GM21717 (cell line): ENCODE measurements around the gene RNF208.

ENCODE experiments used
- ATAC-seq: cut with Tn5 transposase; IDR thresholded peaks from one replicate; pipeline ENCODE4 v1.9.1; 2021; ENCODE audit warnings: mild to moderate bottlenecking, moderate library complexity; ENCODE audit not compliant: unreplicated experiment

The RNF208 gene

DNA sequence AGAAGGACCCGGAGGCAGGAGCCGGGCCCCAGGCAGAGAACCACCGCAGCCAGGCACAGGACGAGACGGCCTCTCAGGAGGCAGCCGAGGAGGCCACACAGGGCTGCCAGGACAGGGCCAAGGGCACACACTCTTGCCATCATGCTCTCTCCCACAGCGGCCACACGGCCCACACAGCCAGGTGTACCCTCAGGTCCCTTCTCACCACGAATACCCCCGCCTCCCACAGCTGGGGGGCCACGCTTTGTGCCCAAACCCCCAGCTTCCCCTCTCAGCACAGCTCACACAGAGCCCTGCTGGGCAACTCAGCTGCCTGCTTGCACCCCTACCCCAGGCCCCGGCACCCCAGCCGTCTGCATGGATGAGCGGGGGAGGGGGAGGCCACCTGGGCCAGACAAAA lies 28.3 kb downstream of the RNF208 start:
- no peak for ATAC-seq

DNA sequence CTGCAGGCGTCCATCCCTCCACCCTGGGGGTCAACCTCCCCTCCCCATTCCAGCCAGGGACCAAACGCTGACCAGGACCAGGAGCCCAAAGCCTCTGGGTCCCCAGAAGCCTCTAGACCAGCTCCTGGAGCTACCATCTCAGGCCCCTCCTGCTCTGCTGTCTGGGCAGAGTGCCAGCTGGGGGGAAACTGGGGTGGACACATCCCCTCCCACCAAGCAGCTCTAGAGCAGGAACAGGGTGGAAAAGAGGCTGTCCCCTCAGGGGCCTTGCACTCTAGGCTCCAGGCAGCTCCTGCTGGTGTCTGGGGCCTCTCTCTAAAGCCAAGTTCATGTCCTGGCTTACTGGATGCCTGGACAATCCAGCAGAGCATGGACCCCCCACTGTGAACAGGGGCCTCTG lies 29.2 kb downstream of the RNF208 start:
- no peak for ATAC-seq

DNA sequence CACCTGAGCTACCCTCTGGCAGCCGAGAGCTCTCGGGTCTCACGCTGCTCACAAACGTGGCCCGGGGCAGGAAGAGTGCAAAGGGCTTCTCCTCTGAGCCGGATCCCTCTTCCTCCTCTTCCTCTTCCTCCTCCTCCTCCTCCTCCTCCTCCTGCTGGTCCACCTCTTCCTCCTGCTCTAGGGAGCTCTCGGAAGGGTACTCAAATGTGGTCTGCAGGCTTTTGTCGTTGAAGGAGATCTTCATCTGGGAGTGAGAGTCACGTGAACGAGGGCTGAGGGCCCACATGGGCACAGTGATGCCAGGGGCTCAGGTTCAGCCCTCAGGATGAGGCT lies 29.6 kb downstream of the RNF208 start:
- ATAC-seq: no peak

DNA sequence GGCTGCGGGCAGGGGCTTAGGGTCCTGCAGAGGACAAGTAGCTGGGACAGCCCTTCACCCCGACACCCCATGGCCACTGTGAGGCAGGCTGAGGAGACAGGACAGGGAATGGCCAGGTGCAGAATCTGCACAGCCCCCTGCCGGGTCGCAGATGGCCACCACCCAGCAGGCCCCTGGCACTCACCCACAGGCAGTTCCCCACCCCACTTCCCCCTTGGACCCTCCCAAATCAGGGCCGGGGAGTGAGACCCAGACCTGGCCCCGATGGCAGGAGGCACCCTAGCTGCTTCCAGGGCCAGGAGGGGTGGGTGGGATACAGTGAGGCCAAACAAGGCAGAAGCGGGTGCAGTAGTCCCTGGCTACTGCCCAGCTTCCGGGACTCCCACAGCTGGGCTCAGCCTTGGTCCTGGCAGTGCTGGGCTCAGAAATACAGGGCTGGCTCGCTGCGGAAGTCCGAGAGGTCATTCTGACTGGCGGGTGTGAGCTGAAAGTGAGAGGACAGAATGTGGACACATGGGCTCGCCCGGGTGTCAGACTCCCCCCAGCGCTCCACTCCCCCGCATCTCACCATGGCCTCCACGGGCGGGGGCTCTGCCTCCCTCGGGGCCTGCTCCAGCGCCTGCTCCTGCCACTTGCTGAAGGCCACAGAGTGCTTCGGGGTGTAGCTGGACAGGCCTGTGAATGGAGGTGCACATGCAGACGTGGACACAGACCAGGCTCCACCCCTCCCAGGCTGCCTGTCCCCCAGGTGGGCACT lies 30.2 kb downstream of the RNF208 start:
- no peak for ATAC-seq

DNA sequence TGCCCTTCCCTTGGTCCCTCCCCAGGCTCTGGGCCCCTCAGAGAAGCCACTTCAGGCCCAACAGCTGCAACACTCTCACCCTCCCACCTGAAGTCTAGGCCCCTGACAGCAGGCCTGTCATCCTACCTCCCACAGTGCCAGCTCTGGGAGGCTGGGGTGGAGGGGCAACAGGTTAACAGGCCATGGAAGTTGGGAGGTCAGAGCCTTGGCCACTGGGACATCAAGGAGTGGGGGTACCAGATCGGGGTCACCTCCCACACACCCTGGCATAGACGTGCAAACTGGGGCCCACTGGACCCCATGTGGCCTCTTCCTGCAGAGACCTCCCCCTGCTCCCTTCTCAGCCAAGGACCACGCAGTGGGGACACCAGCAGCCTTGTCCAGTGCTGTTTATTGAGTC lies 30.8 kb downstream of the RNF208 start:
- no peak for ATAC-seq

DNA sequence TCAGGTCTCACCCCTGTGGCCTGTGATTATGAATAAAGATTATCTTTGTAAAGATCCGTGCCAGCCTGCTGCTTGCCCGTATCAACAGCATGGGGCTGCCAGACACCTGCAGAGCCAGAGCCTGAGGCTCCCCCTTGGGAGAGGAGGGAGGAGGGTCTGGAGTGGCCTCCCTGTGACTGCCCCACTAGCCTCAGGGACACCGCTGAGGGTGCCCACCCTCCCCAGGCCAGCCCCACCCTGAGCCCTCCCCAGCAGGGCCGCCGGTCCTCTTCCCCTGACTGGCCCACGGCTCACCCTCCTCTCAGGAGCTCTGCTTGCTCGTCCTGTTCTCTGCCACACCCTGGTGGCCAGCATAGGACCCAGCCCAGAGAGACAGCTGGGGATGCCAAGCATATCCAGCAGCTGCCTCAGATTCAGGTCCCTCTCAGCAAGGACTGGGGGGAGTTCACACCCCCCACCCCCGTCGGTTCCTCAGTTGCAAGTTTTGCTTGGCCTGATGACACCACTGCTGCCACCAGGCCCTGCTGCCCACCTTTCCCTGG lies 31.7 kb downstream of the RNF208 start:
- no peak for ATAC-seq

DNA sequence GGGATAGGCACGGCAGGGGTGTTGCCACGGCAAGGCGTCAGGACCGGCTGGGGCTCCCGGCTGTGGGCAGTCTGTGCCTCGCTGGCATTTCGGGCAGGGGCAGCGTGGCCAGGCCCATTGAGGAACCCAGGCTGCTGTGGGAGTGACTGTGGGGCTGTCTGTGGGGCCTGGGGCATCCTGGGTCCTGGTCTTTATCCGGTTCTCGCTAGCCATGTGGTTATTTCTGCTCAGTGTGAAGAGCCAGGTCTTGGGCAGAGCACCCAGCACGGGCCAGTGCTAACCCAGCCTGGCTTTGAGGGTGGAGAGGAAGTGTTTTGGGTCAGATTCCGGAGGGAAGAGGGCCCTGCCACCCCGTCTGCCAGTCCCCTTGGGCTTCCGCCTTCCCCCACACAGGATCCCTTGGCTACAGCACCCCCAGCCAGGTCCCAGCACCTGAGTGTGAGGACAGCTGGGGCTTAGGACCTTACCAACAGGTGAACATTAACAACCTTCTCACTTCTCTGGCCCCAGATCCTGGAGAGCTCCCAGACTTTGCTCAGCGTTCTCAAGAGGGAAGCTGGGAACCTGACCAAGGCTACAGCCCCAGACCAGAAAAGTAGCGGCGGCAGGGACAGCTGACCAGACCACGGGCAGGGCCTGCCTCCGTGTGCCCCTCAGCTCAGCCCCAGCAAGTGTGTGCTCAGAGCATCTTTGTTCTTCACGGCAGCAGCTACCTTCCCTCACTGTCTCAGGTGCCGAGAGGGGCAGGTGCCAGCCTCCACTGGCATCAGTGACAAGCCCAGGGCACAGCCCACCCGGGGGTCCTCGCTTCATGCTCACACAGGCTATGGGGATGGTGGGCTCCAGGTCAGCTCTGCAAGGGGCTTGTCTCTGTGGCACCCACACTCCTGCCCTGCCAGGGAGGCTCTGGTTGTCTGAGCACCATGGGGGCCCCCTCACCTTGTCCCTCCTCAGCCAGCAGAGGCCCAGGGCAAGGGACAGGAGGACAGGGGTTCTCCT lies 32.4 kb downstream of the RNF208 start:
- ATAC-seq: peak; percentile 7

DNA sequence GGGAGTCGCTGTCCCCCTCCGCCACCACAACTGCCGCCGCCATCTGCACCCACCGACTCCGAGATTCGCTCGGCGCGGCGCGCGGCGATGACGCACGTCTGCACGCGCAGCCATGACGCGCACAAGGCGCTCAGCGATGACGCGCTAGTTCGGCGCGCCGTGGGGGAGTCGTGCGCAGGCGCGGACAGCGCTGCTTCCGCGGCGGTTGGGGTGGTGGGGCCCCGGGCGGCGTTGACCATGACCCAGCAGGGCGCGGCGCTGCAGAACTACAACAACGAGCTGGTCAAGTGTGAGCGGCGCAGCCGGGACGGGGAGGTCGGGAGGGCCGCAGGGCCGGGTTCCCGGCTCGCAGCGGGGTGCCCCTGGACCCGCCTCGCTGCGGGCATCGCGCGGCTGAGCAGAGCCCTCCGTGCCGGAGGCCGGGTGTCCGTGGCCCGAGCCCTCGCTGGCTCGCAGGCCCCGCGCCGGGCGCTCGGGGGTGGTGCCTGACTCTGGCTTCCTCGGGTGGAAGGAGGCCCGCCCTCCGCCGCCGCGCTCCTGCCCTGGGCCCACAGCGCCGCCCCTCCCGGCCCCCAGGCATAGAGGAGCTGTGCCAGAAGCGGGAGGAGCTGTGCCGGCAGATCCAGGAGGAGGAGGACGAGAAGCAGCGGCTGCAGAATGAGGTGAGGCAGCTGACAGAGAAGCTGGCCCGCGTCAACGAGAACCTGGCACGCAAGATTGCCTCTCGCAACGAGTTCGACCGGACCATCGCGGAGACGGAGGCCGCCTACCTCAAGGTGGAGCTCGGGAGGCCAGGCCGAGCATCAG lies 33.3 kb downstream of the RNF208 start, which contains the start of the genes ANAPC2 and SSNA1:
Gene ANAPC2 (minus strand): TSS at position 71 of the 807 bp plus-strand sequence. CDS start 28 bp downstream, at position 43.
Gene SSNA1 (plus strand): TSS at position 187 of the 807 bp plus-strand sequence. CDS start 51 bp downstream, at position 238.
- peak; percentile 48 for ATAC-seq

DNA sequence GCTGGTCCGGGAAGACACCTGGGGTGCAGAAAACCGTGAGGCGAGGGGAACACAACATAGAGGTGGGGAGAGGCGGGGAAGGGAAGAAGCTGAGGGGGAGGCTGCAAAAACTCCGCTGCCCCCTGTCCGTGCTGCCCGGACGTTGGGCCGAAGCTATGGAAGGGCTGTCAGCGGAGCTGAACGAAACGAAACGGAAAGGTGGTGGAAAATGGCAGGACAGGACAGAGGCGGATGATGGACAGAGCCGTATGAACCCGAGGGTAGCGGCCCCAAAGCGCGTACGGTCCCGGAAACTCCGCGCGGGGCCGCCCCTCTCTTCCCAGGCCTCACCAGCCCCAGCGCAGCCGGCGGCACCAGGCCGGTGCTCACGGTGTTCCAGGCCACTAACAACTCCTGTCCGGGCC lies 34.0 kb downstream of the RNF208 start:
- no peak for ATAC-seq

DNA sequence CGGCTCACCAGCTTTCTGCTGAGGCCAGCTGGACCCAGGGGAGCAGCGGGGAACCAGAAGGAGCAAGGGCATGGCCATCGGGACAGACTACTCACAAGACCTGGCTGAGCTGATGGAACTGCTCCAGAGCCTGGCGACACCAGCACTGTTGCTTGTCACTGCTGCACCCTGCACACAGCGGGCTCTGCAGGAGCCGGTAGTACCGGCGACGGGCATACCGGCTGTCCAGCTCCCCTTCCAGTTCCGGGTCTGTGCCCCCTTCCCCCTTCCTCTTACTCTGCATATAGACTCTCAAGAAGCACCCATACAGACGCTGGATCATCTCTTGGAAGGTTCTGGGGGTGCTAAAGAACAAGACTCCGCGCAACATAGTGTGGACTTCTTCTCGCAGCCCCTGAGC lies 34.7 kb downstream of the RNF208 start:
- no peak for ATAC-seq

DNA sequence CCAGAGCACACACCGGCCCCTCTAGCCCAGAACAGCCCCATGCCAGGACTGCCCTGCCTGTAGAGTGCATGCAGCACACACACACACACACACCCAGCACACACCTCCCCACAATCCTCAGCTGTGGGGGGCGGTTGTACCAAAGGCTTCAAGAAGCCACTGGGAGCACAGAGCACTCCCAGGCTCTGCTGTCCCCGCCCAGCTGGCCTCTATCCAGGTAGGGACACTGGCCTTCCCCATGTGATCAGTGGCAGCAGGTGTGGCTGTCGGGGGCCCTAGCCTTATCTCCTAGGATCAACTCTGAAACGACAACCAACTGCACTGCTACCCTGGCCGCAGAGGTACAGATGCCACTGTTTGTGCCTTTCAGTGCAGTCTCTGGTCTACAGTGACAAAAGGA lies 35.7 kb downstream of the RNF208 start:
- no peak for ATAC-seq

DNA sequence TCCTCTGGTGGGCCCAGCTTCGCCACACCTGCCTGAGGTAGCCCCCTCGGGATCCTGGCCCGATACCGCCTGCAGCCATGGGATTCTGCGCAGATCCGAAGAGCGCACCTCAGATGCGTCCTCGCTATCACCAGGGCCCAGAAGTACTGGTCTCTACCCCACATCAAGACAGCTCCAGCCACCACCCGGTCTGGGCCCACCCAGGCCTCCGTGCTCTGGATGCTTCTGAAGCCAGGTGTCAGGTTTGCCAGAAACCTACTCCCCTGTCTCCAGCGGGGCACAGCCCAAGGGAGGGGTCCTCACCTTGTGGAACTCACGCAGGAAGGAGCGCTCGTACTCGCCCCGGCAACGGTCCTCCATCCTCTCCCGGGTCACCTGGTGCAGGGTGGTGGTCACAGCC lies 36.1 kb downstream of the RNF208 start:
- ATAC-seq: no peak

DNA sequence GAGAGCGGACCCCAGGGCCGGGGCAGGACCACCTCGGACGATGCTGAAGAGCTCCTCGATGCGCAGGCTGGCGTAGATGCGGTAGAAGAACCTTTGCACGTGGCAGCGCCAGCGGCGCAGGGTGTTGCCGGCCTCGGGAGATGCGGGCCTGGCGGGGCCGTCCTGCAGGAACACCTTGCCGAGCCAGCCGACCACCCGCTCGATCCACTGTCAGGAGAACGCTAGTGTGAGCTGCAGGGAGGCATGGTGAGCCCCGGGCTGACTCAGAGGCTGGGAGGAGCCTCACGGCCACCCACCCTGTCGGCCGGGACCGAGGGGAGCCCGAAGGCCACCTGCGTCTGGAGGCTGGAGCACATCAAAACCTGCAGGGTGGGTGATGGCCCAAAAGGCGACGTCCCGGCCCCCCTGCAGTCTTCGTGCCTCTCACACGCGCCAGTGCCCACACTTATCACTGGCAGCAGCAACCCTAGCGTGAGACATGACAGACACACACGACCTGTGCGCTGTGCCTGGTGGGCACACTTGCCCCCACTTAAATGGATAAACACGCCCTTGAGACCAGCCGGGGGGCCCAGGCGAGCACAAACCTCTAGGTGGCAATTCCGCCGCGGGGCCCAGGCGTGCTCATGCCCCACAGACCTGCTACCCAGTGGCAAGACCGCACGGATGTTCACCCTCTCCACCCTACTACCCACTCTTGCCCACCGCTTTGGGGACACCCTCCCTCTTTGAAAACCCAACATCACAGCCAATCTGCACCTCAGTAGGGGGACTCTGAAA lies 37.0 kb downstream of the RNF208 start:
- no peak for ATAC-seq

DNA sequence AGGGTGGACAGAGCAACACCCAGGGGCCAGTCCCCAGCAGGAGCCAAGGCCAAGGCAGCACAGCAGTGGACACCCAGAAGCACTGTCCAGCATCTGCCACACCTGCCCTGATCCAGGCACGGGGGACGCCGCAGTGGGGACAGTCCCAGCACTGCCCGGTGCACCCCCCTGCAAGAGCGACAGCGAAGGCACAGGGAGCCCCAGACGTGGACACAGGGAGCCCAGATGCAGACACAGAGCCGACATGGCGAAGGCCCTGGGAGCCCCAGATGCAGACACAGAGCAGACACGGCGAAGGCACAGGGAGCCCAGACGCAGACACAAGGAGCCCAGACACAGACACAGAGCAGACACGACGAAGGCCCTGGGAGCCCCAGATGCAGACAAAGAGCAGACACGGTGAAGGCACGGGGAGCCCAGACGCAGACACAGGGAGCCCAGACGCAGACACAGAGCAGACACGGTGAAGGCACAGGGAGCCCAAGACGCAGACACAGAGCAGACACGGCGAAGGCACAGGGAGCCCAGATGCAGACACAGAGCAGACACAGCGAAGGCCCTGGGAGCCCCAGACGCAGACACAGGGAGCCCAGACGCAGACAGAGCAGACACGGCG lies 38.0 kb downstream of the RNF208 start:
- no peak for ATAC-seq

DNA sequence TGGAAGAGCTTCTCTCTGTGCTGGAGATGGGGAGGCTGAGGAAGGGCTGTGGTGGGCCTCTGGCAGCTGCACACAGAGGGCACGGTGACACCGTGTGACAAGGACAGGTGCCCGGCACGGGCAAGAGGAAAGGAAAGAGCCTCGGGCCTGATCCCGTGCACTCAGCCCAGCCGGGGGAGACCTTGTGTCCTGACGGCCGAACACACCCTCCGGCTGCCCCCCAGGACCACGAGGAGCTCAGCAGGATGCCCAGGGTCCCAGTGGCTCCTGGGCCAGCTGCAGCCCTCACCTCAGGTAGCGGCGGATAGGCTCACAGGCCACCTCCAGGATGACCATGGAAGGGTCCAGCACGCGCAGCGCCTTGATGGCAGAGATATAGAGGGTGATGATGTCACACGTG lies 39.2 kb downstream of the RNF208 start:
- no peak for ATAC-seq

DNA sequence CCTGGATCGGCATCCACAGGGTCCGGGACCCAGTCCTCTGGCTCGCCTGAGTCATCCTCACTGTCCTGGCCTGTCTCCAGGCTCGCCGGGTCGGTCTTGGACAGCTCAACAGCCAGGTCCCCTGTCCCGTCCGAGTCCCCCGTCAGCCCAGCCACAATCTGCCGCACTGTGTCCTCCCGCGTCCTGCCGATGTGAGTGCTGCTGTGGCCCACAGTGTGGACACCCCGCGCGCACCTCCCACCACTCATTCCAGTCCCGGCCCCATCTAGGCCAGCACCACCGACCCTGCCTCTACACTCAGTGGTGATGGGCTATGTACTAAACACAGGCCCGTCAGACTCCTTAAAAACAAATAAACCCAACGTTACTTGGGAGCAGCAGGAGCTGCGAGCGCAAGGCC lies 40.4 kb downstream of the RNF208 start:
- ATAC-seq: no peak

DNA sequence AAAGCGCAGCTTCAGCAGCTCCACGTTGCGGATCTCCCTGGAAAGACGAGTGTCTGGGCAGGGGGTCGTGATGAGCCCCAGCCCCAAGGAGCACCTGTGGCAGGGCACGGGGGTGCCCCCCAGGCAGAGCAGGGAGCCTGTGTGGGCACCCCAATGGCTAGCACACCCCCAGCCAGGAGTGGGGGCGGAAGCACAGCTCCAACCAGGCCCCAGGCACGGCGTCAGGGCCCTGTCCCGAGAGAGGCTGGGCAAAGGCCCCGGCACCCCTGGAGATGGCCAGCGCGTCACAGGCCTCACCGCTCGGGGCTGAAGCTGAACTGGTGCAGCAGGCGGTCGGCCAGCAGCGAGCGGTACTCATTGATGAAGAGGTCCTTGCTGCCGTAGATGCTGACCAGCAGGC lies 41.5 kb downstream of the RNF208 start:
- no peak for ATAC-seq

DNA sequence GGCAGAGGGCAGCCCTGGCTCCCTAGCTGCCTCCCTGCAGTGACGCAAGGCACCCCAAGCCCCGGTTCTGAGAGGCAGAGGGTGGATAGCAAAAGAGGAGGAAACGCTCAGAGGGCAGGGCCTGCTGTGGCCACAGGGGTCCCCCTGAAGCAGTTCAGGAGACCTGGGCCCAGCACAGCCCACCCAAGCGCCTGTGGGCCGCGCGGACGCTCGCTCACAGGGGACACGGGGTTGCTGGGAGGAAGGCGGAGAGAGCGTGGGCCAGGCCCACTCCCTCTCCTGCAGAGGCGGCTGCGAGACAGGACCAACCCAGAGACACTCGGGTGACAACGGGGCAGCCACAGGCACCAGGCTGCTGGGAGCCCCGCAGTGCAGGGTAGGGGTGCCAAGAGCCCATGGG lies 42.3 kb downstream of the RNF208 start:
- ATAC-seq: no peak

DNA sequence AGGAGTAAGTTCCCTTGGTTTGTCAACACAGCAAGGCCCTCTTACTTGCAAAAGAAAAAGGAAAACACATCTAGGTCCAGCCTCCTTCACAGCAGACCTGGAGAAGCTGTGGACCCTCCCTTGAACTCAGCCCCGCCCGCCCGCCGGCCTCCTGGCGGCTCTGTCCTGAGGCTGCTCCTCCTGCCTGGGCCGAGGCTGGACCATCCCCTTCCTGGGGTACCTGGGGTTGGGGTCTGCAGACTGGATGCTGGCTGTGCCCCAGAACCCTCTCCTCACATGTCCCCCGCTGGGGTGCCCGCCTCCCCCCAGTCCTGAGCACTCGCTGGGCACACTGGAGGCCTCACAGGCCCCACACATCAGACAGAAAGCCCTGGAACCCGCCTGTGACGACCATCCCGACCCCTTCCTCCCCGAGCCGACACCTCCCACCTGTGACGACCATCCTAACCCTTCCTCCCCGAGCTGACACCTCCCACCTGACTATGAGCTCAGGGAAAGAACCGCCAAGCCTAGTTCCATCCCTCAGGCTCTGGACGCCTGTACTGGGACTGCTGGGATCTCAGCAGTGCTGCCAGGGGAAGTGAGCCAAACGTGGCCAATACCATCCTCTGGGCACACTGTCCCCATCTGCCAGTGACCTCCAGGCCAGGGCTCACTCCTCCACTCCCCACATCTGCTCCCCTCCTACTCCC lies 43.0 kb downstream of the RNF208 start:
- ATAC-seq: no peak
